ENCODE measurements around the gene NIPA2.

The NIPA2 gene

GRCh38 chr15:22883196-22883595 lies 44.7 kb downstream of the NIPA2 start:
- H3K27ac ChIP-seq (ENCODE audit: low read length) = no peak overlapping the region
- ATAC-seq (ENCODE audit: insufficient read depth, low read depth) (no peak), DNase-seq (no peak)
- no peaks in the 10 kb centered on the region for H3K9me3 ChIP-seq (ENCODE audit: insufficient read depth, low read length, severe bottlenecking)
- H3K27me3 ChIP-seq (ENCODE audit: insufficient read depth, low read length, poor library complexity) = no peaks in the 10 kb centered on the region
- no peak overlapping the region for H3K4me2 ChIP-seq (ENCODE audit: insufficient read depth, low read length)
- no peak overlapping the region for H3K4me3 ChIP-seq (ENCODE audit: low read depth in 1 of 2, low read length in 2 of 2)
- no peaks in the 10 kb centered on the region for H3K79me2 ChIP-seq (ENCODE audit: insufficient read depth, low read length)
- no peak overlapping the region for H2AFZ ChIP-seq (ENCODE audit: low read depth, low read length)
- H3K9ac ChIP-seq (ENCODE audit: low read depth, low read length) = no peak overlapping the region
- TF ChIP-seq CTCF (IDR thresholded peaks at IDR 0.05; ENCODE audit: borderline replicate concordance, extremely low read depth, low read length, poor library complexity, severe bottlenecking) = no peak
- TF ChIP-seq EZH2 (IDR thresholded peaks at IDR 0.05; ENCODE audit: borderline replicate concordance, low read depth, low read length, severe bottlenecking) = no peak
- no peaks in the 10 kb centered on the region for H3K36me3 ChIP-seq (ENCODE audit: insufficient read depth, low read length)
- H3K4me1 ChIP-seq (ENCODE audit: insufficient read depth, low read length) = 0 out of 2 replicates have a peak, but pooled peaks cover 3% of the 10 kb centered on the region
- H4K20me1 ChIP-seq (ENCODE audit: insufficient read depth, low read length) = no peaks in the 10 kb centered on the region; the same call in 1 of the 2 replicates

- no peak for TF ChIP-seq EZH2 (IDR thresholded peaks at IDR 0.05; ENCODE audit: borderline replicate concordance, low read depth, low read length, severe bottlenecking)
- TF ChIP-seq CTCF (IDR thresholded peaks at IDR 0.05; ENCODE audit: borderline replicate concordance, extremely low read depth, low read length, poor library complexity, severe bottlenecking) = peak; percentile 45
- no peak overlapping the region for H3K4me2 ChIP-seq (ENCODE audit: insufficient read depth, low read length)
- H4K20me1 ChIP-seq (ENCODE audit: insufficient read depth, low read length) = no peaks in the 10 kb centered on the region; the same call in 1 of the 2 replicates
- no peaks in the 10 kb centered on the region for H3K9me3 ChIP-seq (ENCODE audit: insufficient read depth, low read length, severe bottlenecking)
- no peak overlapping the region for H3K9ac ChIP-seq (ENCODE audit: low read depth, low read length)
- ATAC-seq (ENCODE audit: insufficient read depth, low read depth) = no peak; the same call in 2 of the 3 replicates
- no peaks in the 10 kb centered on the region for H3K27me3 ChIP-seq (ENCODE audit: insufficient read depth, low read length, poor library complexity)
- H3K27ac ChIP-seq (ENCODE audit: low read length) = no peak overlapping the region
- H3K4me3 ChIP-seq (ENCODE audit: low read depth in 1 of 2, low read length in 2 of 2) = no peak overlapping the region
- no peaks in the 10 kb centered on the region for H3K79me2 ChIP-seq (ENCODE audit: insufficient read depth, low read length)
- peak; percentile 22 for DNase-seq
- 0 out of 2 replicates have a peak, but pooled peaks cover 3% of the 10 kb centered on the region for H3K4me1 ChIP-seq (ENCODE audit: insufficient read depth, low read length)
- H3K36me3 ChIP-seq (ENCODE audit: insufficient read depth, low read length) = no peaks in the 10 kb centered on the region
- H2AFZ ChIP-seq (ENCODE audit: low read depth, low read length) = no peak overlapping the region
These were observed 45.9 kb downstream of the NIPA2 start for GRCh38 chr15:22884344-22884743.

- H3K4me2 ChIP-seq (ENCODE audit: insufficient read depth, low read length) = no peak overlapping the region
These were observed 46.7 kb downstream of the NIPA2 start for GRCh38 chr15:22885120-22885519.

More at GRCh38 chr15:22885120-22885519, 46.7 kb downstream of the NIPA2 start:
- Histone ChIP-seq H3K27me3 (ENCODE audit: insufficient read depth, low read length, poor library complexity) (no peaks in the 10 kb centered on the region), H3K4me3 (ENCODE audit: low read depth in 1 of 2, low read length in 2 of 2) (no peak overlapping the region), H3K27ac (ENCODE audit: low read length) (no peak overlapping the region), H4K20me1 (ENCODE audit: insufficient read depth, low read length) (no peaks in the 10 kb centered on the region; the same call in 1 of the 2 replicates), H3K36me3 (ENCODE audit: insufficient read depth, low read length) (no peaks in the 10 kb centered on the region), H3K4me1 (ENCODE audit: insufficient read depth, low read length) (0 out of 2 replicates have a peak, but pooled peaks cover 3% of the 10 kb centered on the region), H2AFZ (ENCODE audit: low read depth, low read length) (no peak overlapping the region), H3K9ac (ENCODE audit: low read depth, low read length) (no peak overlapping the region), H3K79me2 (ENCODE audit: insufficient read depth, low read length) (no peaks in the 10 kb centered on the region), H3K9me3 (ENCODE audit: insufficient read depth, low read length, severe bottlenecking) (no peaks in the 10 kb centered on the region)
- no peak for ATAC-seq (ENCODE audit: insufficient read depth, low read depth)
- TF ChIP-seq EZH2 (IDR thresholded peaks at IDR 0.05; ENCODE audit: borderline replicate concordance, low read depth, low read length, severe bottlenecking) (no peak), CTCF (IDR thresholded peaks at IDR 0.05; ENCODE audit: borderline replicate concordance, extremely low read depth, low read length, poor library complexity, severe bottlenecking) (no peak)
- no peak for DNase-seq
